HG03039 (cell line): ENCODE data around the gene WWC2.

Experiments used
- ATAC-seq: cut with Tn5 transposase; IDR thresholded peaks from one replicate; pipeline ENCODE4 v1.9.1; 2021; ENCODE audit warnings: mild to moderate bottlenecking, moderate library complexity; ENCODE audit not compliant: unreplicated experiment

The WWC2 gene

DNA sequence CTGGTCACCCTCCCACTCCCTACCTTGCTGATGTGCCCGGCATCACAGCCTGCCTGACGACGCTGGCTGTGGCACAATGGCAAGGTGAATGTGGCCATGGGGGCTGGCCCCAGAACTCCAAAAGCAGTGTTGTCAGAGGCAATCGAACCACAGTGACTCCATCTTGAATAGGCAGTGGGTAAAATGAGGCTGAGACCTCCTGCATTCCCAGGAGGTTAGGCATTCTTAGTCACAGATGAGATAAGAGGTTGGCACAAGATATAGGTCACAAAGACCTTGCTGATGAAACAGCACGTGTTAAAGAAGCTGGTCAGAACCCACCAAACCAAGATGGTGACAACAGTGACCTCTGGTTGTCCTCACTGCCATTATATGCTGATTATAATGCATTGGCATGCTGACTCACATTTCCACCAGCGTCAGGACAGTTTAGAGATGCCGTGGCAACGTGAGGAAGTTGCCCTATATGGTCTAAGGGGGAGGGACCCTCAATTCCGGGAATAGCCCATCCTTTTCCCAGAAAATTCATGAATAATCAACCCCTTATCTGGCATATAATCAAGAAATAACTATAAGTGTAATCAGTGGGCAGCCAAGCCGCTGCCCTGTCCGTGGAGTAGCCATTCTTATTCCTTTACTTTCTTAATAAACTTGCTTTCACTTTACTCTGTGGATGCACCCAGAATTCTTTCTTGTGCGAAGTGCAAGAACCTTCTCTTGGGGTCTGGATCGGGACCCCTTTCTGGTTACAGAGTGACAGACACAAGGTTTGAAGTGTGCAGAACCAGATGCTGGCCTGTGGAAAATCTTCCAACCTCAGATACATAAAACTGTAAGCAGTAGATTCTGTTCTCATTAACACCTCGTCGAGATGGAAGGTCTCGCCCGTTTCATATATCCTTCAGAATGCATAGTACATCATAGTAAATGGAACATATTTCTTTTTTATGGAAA is 249.9 kb downstream of the WWC2 start:
- ATAC-seq: no peak

DNA sequence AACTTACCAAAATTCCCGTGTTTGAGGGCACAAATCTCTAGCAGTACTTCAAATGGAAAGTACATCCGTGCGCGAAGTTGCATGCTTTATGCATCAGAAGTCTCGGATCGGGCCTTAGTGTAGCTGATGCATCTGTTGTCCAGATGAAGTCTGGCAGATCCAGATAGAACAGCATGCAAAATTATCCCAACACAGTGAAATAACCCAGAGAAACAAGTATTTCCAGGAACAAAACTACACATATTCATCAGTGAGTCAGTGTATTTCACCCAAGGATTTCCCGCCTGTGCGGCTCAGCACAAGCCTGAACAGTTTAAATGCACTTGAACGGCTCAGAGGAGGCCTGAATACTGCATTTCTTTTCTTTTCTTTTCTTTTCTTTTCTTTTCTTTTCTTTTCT is 250.6 kb downstream of the WWC2 start:
- ATAC-seq: no peak

DNA sequence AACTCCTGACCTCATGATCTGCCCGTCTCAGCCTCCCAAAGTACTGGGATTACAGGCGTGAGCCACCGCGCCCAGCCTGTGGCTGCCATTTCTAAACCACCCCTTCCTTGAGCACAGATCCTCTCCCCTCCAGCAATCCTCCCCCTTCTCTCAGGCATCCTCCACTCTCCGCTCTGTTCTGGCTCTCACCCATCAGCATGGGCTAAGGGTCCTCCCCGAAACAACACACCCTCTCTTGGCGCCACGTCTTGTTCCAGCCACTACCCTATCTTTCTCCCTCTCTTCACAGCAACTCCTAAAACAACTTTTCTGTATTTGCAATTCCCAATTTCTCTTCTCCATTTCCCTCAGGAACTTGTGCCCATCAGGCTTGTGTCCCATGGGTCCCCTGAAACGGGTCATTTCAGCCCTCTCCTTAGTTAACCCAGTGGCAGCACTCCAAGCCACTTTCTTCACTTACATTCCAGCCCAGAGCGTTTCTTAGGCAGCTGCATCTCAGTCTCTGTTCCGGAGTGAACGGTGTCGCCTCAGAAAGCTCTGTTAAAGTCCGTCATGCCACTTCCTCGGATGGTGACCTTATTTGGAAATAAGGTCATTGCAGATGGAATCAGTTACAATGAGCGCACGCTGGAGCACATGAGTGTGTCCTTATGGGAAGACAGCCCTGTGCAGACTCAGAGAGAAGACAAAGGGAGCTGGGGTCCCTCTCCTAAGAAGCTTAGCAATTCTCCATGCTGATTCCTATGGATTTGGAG is 251.4 kb downstream of the WWC2 start:
- ATAC-seq: no peak

DNA sequence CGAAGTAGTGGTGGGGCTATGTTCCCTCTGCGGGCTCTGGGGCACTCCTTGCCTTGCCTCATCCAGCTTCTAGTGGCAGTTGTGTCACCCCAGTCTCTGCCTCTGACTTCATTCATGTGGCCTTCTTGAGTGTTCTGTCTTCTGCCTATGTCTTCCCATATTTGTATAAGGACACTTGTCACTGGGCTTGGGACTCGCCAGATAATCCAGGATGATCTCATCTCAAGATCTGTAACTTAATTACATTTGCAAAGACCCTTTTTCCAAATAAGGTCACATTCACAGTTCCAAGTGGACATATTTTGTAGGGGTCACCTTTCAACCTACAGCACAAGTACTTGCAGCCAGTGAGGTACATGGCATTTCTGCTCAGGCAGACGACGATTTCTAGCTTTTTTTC is 253.5 kb downstream of the WWC2 start:
- ATAC-seq: no peak

DNA sequence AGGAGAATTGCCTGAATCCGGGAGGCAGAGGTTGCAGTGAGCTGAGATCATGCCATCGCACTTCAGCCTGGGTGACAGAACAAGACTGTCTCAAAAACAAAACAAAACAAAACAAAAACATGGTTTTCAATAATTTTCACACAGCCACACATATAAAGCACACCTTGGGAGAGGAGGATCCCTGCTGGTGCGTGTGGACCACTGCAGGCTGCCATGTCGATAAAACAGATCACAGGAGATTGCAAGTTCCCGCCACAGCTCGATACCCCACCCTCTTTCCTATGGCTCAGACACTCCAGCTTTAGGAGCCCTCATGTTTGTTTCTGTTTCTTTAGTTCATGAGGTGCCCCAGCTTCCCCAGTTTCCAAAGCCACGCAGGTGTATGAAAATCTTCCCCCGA is 254.5 kb downstream of the WWC2 start:
- ATAC-seq: no peak

GRCh38 chr4:183354219-183354618 is 255.2 kb downstream of the WWC2 start:
- ATAC-seq: no peak

- no peak for ATAC-seq
Observed at GRCh38 chr4:183355405-183355804, 256.3 kb downstream of the WWC2 start.

DNA sequence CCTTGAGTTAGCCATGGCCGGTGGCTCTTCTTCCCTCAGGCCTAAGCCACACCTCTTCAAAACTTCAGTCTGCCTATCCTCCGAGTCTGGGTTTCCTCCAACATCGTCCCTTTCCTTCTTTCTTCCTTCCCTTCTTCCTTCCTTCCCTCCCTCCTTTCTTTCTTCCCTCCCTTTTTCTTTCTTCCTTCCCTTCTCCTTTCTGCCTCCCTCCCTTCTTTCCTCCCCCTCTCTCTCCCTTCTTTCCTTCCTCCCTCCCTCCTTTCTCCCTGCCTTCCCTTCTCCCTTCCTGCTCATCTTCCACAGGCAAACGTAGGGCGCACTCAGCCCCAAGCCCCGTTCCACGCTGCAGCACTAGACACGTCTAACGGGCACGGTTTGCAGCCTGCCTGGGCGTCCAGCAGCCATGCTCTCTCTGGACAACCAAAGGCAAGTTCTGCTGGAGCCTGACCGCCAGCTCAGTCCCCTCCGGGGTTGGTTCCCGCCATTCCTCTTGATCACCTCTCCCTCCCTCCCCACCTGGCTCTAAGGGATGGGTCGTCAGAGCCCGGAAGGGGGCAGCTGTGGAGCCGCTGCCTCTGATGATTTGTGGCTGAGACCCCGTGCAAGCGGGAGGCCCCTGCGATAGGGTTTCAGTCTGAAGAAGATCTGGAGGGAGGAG is 257.2 kb downstream of the WWC2 start:
- no peak for ATAC-seq

GRCh38 chr4:183356931-183357675 is 258.0 kb downstream of the WWC2 start:
- no peak for ATAC-seq

DNA sequence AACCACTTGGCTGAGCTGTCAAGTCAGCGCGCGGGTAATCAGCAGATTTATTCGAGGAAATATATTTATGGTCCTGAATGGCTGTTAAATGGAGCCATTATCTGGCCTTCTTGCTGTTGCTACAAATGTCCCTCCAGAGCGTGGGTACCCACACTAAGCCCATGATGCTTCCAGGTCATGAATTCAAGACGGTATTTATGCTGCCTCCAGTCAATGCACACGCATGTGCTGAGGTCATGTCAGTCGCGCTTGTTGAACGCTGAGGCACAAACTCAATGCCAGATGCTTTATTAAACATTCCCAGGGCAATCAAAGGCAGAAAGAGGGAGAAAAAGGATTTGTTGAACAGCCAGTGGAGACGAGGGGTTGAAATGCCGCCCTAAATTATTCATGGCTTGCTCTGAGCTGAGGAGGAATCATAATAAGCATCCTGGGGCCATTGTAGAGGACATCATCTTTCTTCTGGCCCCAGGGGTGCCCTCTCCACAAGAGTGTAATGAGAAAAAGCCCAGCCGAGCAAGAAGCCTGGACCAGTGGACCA is 259.2 kb downstream of the WWC2 start:
- no peak for ATAC-seq

DNA sequence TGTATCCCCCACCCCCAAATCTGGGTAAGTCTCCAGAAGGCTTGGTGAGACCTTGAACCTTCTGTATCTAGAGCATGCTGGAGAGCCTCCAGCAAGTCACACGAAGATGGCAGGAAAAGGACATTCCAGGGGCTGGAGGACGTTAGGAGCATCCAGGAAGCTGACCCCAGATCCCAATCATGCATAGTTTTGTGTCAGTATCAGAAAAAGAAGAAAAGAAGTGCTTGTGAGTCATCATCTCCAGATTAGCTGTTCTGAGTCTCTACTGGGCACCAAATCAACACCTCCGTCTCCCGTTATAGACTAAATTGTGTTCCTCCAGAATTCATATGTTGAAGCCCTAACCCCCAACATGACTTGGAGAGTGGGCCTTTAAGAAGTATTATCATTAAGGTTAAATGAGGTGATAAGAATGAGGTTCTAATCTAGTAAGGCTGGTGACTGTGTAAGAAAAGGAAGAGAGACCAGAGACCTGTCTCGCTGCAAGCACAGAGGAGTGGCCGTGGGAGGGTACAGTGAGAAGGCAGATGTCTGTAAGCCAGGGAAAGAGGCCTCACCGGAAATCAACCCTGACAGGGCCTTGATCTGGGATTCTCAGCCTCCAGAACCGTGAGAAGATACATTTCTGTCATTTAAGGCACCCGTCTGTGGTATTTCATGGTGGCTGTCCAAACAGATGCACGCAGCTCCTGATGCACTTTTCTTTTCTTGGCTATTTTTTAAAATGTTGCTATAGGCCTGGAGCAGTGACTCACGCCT is 261.3 kb downstream of the WWC2 start:
- ATAC-seq: no peak

GRCh38 chr4:183362036-183362435 is 263.0 kb downstream of the WWC2 start:
- no peak for ATAC-seq

- ATAC-seq: no peak
Observed at GRCh38 chr4:183362916-183363542, 264.0 kb downstream of the WWC2 start.

DNA sequence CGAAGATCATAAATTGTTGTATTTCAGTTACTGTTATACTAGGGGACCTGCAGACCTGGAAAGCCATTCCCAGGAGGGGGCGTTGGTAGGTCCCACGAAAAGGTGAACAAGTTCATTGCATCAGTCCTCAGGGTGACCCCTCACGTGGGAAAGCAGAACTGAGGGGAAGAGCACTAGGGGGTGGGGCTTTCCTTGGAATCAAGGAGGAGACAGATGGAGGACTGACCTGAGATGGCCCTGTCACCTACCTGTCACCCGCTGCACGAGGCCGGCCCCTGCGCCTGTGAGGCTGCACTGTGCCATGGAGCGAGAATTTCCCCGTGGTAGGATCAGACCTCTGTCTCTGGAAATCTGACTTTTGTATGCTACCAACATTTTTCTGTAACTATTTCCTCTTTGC is 265.0 kb downstream of the WWC2 start:
- ATAC-seq: no peak

- no peak for ATAC-seq
Observed at GRCh38 chr4:183366206-183366835, 267.3 kb downstream of the WWC2 start.

DNA sequence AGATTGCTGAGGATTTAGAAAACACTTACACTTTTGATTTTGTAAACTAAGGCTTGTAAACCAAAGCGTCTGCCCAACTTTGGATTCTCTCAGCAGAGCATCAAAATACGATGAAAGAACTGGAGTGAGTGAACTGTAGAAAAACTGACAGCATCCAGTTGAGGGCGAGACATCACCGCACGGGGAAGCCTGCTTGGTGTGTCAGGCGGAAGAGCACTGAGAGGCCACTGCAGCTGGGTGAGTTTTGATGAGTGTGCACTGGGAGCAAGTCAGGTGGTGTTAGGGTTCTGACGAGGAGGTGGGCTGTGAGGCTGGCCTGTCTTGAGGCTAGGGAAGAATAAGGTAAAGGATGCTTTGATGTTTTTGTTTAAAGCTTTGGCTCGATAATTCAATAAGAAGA is 270.0 kb downstream of the WWC2 start:
- no peak for ATAC-seq
